ENCODE results near the gene GNAO1. TPM values are rescaled to one million over a fixed set of nuclear protein-coding genes. Genes with fewer than 3 reads are reported as not detected.
A peak's percentile ranks its signal among the peaks of the same experiment; 100 is the strongest.

GNAO1 gene
- total RNA-seq, 1 experiment from 2014 or later, result not detected

DNA sequence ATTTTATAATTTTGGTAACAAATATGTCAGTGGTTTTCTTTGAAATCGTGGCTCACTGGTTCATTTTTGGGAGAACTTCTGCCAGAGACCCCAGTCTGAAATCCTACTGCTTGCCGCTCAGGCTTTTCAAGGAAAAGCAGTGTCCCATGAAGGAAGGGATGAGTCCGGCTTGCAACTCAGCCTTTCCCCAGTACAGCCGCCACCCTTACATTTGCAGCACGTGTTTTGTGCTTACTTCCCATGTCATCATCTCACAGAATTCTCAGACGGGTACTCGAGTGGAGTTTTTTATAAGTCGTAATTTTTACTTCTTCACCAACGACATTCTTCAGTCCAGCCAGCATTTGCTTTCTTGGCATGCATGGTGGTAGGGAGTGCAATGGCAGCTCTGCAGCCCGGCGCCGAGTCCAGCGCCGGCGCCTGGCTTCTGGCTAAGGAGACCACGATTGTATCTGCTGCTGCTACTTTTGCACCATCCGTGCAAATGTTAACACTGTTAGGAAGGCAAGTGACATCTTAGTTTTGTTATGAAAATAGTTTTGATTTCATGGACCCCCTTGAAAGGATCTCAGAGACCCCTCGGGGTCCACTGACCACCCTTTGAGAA lies 123.1 kb downstream of the GNAO1 start:
- CTCF ChIA-PET, result no interaction called here
- no peaks in the 10 kb centered on the region for H3K36me3 Mint-ChIP-seq (ENCODE audit: insufficient read depth, unreplicated experiment)
- no peak overlapping the region for H3K4me3 Mint-ChIP-seq (ENCODE audit: low read depth, unreplicated experiment)
- no peak overlapping the region for H3K27ac Mint-ChIP-seq (ENCODE audit: unreplicated experiment)
- TF ChIP-seq, protein P1, sequence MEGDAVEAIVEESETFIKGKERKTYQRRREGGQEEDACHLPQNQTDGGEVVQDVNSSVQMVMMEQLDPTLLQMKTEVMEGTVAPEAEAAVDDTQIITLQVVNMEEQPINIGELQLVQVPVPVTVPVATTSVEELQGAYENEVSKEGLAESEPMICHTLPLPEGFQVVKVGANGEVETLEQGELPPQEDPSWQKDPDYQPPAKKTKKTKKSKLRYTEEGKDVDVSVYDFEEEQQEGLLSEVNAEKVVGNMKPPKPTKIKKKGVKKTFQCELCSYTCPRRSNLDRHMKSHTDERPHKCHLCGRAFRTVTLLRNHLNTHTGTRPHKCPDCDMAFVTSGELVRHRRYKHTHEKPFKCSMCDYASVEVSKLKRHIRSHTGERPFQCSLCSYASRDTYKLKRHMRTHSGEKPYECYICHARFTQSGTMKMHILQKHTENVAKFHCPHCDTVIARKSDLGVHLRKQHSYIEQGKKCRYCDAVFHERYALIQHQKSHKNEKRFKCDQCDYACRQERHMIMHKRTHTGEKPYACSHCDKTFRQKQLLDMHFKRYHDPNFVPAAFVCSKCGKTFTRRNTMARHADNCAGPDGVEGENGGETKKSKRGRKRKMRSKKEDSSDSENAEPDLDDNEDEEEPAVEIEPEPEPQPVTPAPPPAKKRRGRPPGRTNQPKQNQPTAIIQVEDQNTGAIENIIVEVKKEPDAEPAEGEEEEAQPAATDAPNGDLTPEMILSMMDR (IDR thresholded peaks at IDR 0.05; ENCODE audit: unreplicated experiment), result no peak
- no TSS peak for BruUV-seq (replicated peaks)
- H3K4me1 Mint-ChIP-seq (ENCODE audit: low read depth, unreplicated experiment), result no peaks in the 10 kb centered on the region
- no peak for DNase-seq
- intact Hi-C loops (cut with micrococcal nuclease; ENCODE audit: unreplicated experiment), result loop anchor here (10.0 kb wide), 1 partner anchor 180 kb away; no protein-coding TSS in a partner anchor
- no peaks in the 10 kb centered on the region for H3K9me3 Mint-ChIP-seq (ENCODE audit: low read depth, unreplicated experiment)
- peaks cover 44% of the 10 kb centered on the region for H3K27me3 Mint-ChIP-seq (ENCODE audit: unreplicated experiment)

DNA sequence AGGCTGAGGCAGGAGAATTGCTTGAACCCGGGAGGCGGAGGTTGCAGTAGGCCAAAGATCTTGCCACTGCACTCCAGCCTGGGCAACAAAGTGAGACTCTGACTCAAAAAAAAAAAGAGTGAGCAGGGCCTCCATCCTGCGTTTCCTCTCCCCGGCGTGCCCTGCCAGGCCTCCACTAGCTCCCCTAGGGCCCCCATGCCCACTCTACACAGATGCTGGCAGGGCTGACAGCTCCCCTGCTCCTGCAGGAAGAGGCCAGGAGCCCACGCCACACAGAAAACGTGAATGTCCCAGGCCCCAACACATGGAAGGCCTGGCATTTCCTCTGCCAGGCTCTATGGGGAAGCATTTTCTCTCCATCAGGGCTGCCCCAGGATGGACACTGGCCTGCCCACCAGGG lies 124.7 kb downstream of the GNAO1 start:
- no TSS peak for BruUV-seq (replicated peaks)
- intact Hi-C loops (cut with micrococcal nuclease; ENCODE audit: unreplicated experiment), result loop anchor here (5.0 to 10.0 kb wide), 2 partner anchors 69 to 181 kb away; no protein-coding TSS in a partner anchor
- peaks cover 57% of the 10 kb centered on the region for H3K27me3 Mint-ChIP-seq (ENCODE audit: unreplicated experiment)
- TF ChIP-seq, protein P1 (IDR thresholded peaks at IDR 0.05; ENCODE audit: unreplicated experiment), result no peak
- CTCF ChIA-PET, result interaction anchor here (0.8 kb wide), 1 partner anchor 11 kb away, joined by 3 read pairs; no protein-coding TSS in a partner anchor
- H3K36me3 Mint-ChIP-seq (ENCODE audit: insufficient read depth, unreplicated experiment), result no peaks in the 10 kb centered on the region
- H3K9me3 Mint-ChIP-seq (ENCODE audit: low read depth, unreplicated experiment), result no peaks in the 10 kb centered on the region
- no peak overlapping the region for H3K27ac Mint-ChIP-seq (ENCODE audit: unreplicated experiment)
- H3K4me3 Mint-ChIP-seq (ENCODE audit: low read depth, unreplicated experiment), result no peak overlapping the region
- DNase-seq, result no peak
- no peaks in the 10 kb centered on the region for H3K4me1 Mint-ChIP-seq (ENCODE audit: low read depth, unreplicated experiment)

DNA sequence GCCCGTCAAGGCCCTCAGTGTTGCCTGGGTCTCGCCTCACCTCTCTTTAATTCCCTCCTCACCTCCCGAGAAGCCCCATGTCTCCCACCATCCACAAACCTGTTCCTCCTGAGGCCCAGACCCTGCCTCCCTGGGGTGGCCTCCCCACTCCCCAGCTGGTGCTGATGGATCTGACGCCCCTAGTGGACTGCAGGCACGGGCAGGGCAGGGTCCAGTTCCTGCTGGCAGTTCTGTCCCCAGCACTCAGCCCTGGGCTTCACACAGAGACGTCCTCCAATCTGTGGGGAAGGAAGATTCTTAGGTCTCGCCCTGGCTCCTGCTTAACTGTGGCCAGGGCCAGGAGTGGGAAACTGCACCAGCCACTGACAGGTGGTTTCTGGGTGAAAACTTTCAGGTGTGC lies 125.3 kb downstream of the GNAO1 start:
- TF ChIP-seq, protein P1 (IDR thresholded peaks at IDR 0.05; ENCODE audit: unreplicated experiment), result no peak
- peaks cover 63% of the 10 kb centered on the region for H3K27me3 Mint-ChIP-seq (ENCODE audit: unreplicated experiment)
- CTCF ChIA-PET, result no interaction called here
- BruUV-seq (replicated peaks), result no TSS peak
- H3K36me3 Mint-ChIP-seq (ENCODE audit: insufficient read depth, unreplicated experiment), result no peaks in the 10 kb centered on the region
- H3K9me3 Mint-ChIP-seq (ENCODE audit: low read depth, unreplicated experiment), result no peaks in the 10 kb centered on the region
- intact Hi-C loops (cut with micrococcal nuclease; ENCODE audit: unreplicated experiment), result loop anchor here (5.0 to 10.0 kb wide), 2 partner anchors 69 to 182 kb away; no protein-coding TSS in a partner anchor
- H3K4me1 Mint-ChIP-seq (ENCODE audit: low read depth, unreplicated experiment), result no peaks in the 10 kb centered on the region
- no peak overlapping the region for H3K27ac Mint-ChIP-seq (ENCODE audit: unreplicated experiment)
- DNase-seq, result no peak
- H3K4me3 Mint-ChIP-seq (ENCODE audit: low read depth, unreplicated experiment), result no peak overlapping the region

DNA sequence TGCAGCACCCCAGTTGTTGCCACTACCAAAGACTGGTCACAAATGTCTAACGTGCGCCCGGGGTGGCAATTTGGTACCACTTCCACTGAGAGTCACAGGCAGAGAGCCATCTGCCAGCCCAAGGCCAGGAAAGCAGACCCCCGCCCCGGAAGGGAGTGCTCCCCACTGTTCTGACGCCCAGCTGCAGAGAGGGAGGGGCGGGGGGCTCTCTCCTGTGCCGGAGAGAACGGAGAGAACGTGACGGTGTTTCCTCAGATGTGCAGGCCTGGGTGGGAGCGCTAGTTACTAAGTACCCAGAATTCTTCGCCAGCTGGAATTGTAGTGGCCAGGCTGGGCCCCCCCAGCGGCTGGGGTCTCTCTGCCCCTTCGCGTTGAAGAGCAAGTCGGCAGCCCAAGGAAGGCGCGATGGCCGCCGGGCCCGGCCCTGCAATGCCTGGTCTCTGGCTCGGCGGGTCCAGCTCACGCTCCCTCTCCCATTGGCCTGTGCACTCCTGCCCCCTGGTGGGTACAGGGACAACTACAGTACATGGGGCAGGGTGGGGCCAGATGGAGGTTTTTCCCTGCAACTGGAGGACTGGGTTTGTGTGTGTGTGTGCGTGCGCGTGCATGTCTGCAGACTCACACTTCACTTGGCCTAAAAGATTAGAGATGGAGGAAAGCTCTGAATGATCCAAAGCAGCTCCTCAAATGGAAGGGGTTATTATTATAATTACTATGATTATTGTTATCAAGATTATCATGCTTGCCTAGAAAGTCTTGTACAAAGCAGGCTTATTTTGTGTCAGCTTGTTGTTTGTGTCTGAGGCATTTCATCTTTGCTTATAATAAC lies 126.9 kb downstream of the GNAO1 start:
- TF ChIP-seq, protein P1 (IDR thresholded peaks at IDR 0.05; ENCODE audit: unreplicated experiment), result peak; percentile 98
- BruUV-seq (replicated peaks), result no TSS peak
- peaks cover 71% of the 10 kb centered on the region for H3K27me3 Mint-ChIP-seq (ENCODE audit: unreplicated experiment)
- intact Hi-C loops (cut with micrococcal nuclease; ENCODE audit: unreplicated experiment), result loop anchor here (1.0 to 10.0 kb wide), 5 partner anchors 71 to 606 kb away; no protein-coding TSS in a partner anchor
- peak overlapping the region; percentile 36 for H3K4me3 Mint-ChIP-seq (ENCODE audit: low read depth, unreplicated experiment)
- no peak overlapping the region for H3K27ac Mint-ChIP-seq (ENCODE audit: unreplicated experiment)
- no peaks in the 10 kb centered on the region for H3K36me3 Mint-ChIP-seq (ENCODE audit: insufficient read depth, unreplicated experiment)
- DNase-seq, result peak; percentile 90
- no peaks in the 10 kb centered on the region for H3K9me3 Mint-ChIP-seq (ENCODE audit: low read depth, unreplicated experiment)
- H3K4me1 Mint-ChIP-seq (ENCODE audit: low read depth, unreplicated experiment), result no peaks in the 10 kb centered on the region
- CTCF ChIA-PET, result interaction anchor here (0.6 to 1.8 kb wide), 8 partner anchors 10 to 853 kb away, joined by 3 to 9 read pairs (median 4); no protein-coding TSS in a partner anchor
